Activated T-cell treated with anti-CD3 and anti-CD28 coated beads, Interleukin-2, amount 50 U/mL, for 72 hours (primary cell): ENCODE results near the gene C1QTNF5. TPM values are rescaled to one million over a fixed set of nuclear protein-coding genes. Genes with fewer than 3 reads are reported as not detected.

ENCODE experiments used
- ATAC-seq, 2 donors: fragments of 150-1000 bp; cut with Tn5 transposase; replicated peaks in 1 of 2; 2 replicates each; pipeline ENCODE4 v1.10.0; 2021; ENCODE audit warnings: moderate library complexity in 2 of 2, mild to moderate bottlenecking in 1 of 2
- DNase-seq, 2 donors: peaks; one replicate each; pipeline ENCODE4 v3.0.0; 2021 to 2022; ENCODE audit warnings: mixed read lengths in 1 of 2
- H3K27ac Mint-ChIP-seq: one replicate; pipeline ENCODE4 v1.8.0; 2022; ENCODE audit warnings: mild to moderate bottlenecking, moderate library complexity, mixed read lengths
- H3K27me3 Mint-ChIP-seq: one replicate; pipeline ENCODE4 v1.8.0; 2022; ENCODE audit warnings: low read depth, mixed read lengths
- H3K36me3 Mint-ChIP-seq, 2 donors: one replicate each; pipeline ENCODE4 v1.8.0; 2022; ENCODE audit warnings: mixed read lengths in 2 of 2, mild to moderate bottlenecking in 1 of 2; ENCODE audit not compliant: insufficient read depth in 2 of 2
- H3K4me1 Mint-ChIP-seq: one replicate; pipeline ENCODE4 v1.8.0; 2022; ENCODE audit warnings: low read depth, mixed read lengths
- H3K4me3 Mint-ChIP-seq, 2 donors: one replicate each; pipeline ENCODE4 v1.8.0; 2022; ENCODE audit warnings: mild to moderate bottlenecking in 2 of 2, mixed read lengths in 2 of 2, moderate library complexity in 2 of 2
- H3K9me3 Mint-ChIP-seq, 2 donors: one replicate each; pipeline ENCODE4 v1.8.0; 2022; ENCODE audit warnings: mixed read lengths in 2 of 2
- total RNA-seq, 2 donors: library from RNA; stranded (reverse); gene quantifications; one replicate each; pipeline ENCODE4 v1.2.3, GENCODE V29; 2022

Gene C1QTNF5
- total RNA-seq, 2 donors from 2014 or later = not detected

DNA sequence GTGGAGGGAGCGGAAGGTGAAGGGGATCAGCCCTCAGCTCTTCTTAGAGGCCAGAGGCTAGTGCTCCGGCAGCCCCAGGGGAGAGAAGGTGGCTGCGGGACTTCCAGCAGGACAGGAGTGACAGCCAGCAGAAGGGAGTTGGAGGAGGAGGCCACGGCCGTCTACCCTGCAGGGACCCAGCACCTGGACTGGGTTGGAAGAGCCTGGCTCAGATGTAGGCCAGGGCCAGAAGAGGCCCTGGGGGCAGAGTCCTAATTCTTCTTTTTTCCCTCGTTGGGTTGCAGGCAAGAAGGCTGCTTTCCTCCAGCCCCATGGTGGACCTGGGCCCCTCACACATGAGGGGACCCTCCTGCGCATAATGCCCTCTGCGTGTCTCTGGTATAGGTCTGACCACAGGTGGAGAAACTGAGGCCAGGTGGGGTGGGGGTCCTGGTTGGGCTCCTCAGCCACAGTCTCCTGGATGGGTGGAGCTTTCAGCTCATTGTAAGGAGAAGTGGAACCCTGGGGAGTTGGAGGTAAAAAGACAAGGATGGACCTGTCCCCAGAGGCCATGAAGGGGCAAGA, 21.5 kb downstream of the C1QTNF5 start:
- H3K4me3 Mint-ChIP-seq = peak overlapping the region; percentile 73 to 75

DNA sequence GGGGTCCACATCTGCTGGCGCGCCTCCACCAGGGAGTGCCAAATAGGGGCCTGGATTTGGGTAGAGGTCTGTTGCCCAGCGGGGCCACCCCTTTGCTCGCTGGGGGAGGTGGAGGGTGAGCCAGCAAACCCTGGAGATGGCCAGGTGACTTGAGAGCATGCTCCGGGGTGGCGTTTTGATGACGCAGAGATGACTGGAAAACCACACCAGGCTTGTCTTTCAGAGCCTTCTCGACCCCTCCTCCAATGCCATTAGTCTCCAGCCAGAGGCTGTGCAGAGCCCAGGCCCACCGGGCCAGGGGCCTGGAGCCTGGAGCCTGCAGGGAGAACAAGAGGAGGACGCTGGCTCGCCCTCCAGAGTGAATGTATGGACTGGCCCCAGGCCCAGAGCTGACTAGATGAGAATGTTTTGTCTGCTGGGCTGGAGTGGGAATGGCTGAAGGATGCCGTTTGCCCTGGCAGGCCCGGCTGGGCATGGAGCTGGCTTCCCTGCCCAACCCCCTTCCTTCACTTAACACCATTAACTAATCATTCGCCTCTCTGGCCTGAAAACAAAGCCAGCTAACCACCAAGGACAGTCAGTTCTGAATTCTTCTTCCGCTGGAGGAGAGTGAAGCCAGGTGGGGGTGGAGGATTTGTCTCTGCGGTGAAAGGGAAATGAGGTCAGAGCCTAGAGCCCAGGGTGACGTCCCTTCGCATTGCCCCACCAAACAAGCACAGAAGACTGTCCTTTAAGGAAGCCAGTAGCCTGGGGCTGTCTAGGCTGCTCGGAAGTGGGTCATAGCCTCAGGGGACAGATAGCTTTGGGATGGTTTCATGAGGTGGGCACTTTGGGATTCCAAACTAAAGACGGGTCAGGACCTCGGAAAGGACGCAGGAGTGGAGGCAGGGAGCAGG, 22.2 kb downstream of the C1QTNF5 start:
- Mint-ChIP-seq H3K4me3 (peak overlapping the region; percentile 62 to 69), H3K4me1 (peaks cover 29% of the 10 kb centered on the region)
- DNase-seq = peak; percentile 43 to 51

More for the DNA sequence above, 21.5 kb downstream of the C1QTNF5 start:
- H3K9me3 Mint-ChIP-seq = no peaks in the 10 kb centered on the region
- H3K27me3 Mint-ChIP-seq = peaks cover 8% of the 10 kb centered on the region
- DNase-seq (no peak), ATAC-seq (no peak)
- H3K36me3 Mint-ChIP-seq = no peaks in the 10 kb centered on the region
- H3K27ac Mint-ChIP-seq = no peak overlapping the region
- H3K4me1 Mint-ChIP-seq = peaks cover 33% of the 10 kb centered on the region

DNA sequence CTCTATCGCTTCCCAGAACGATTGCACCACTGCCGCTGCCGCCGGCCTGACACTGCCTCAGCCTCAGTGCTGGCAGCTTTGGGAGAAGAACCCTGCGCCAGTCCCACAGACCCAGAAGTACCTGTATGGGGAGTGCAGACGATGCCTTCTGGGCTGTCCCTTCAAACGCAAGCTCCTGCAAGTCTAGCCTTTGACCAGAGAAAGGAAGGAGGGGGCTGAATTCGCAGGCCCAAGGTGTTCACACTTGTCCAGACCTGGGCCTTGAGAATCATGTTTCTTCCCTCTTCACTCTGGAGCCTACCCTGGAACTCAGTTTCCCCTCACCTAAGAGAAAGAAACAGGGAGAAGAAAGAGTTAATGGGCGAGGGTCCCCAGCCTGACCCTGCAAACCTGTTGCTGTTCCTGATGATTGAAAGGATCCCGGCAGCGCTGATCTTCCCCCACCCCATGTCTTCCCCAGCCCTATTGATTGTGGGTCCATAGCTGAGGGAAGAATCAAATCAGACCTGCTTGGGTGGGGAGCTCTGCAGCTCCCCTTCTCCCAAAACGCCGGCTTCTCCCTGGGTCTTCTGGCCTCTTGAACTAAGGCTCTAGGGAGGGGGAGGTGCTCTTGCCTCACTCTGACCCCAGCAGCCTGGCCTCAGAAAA, 23.0 kb downstream of the C1QTNF5 start:
- Mint-ChIP-seq H3K4me1 (peaks cover 26% of the 10 kb centered on the region), H3K9me3 (no peaks in the 10 kb centered on the region), H3K4me3 (peak overlapping the region; percentile 31 to 32), H3K36me3 (no peaks in the 10 kb centered on the region), H3K27ac (no peak overlapping the region), H3K27me3 (peaks cover 8% of the 10 kb centered on the region)
- DNase-seq (no peak), ATAC-seq (no peak)

More for the DNA sequence above, 22.2 kb downstream of the C1QTNF5 start:
- peaks cover 8% of the 10 kb centered on the region for H3K27me3 Mint-ChIP-seq
- H3K27ac Mint-ChIP-seq = no peak overlapping the region
- ATAC-seq = peak in 1 of 2 donors; percentile 19
- H3K9me3 Mint-ChIP-seq = no peaks in the 10 kb centered on the region
- H3K36me3 Mint-ChIP-seq = no peaks in the 10 kb centered on the region

DNA sequence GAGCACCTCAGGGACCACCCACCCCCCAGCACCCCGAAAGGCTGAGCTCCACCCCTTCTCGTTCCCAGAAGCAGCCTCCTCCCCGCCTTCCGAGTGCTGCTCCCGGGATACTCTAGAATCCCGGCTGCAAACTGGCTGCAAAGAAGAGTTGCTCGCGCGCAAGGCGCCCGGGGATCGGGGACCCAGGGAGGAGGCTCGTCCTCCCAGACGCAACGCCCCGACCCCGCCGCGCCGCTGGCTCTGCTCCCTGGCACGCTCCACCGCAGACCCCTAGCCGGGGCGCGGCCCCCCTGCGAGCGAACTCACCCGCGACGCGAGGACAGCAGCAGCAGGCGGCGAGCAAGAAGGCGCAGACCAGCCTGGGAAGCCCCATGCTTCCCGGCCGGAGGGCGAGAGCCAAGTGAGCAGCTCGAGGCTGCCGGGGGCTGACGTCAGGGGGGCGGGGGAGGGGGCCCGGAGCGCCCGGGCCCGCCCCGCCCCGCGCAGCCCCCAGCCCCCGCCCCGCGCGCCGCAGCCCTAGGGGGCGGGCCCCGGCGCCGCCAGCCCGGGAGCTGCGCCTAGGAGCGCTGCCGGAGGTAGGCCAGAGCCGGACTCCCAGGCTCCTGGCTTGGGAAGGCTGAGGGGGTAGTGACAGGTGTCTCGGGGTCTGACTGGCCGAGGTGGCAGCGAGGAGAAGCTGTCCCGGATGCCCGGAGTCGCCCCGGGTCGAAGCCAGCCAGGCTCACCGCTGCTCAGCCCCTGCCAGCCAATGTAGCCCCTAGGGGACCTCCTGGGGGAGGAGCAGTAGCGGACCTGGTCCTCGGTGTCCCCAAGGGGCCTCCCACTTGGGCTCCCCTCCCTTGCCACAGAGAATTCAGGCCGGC, 23.7 kb downstream of the C1QTNF5 start, which contains the start of gene MCAM:
MCAM (minus strand) TSS at position 402 of the 863 bp plus-strand sequence; CDS start at position 373, 29 bp downstream.
- Mint-ChIP-seq H3K36me3 (no peaks in the 10 kb centered on the region), H3K9me3 (no peaks in the 10 kb centered on the region), H3K4me1 (peaks cover 20% of the 10 kb centered on the region), H3K27ac (no peak within 1 kb of the TSS), H3K4me3 (peak within 1 kb of the TSS; percentile 79 to 84), H3K27me3 (peaks cover 8% of the 10 kb centered on the region)
- ATAC-seq (no peak), DNase-seq (peak in 1 of 2 donors; percentile 28)

DNA sequence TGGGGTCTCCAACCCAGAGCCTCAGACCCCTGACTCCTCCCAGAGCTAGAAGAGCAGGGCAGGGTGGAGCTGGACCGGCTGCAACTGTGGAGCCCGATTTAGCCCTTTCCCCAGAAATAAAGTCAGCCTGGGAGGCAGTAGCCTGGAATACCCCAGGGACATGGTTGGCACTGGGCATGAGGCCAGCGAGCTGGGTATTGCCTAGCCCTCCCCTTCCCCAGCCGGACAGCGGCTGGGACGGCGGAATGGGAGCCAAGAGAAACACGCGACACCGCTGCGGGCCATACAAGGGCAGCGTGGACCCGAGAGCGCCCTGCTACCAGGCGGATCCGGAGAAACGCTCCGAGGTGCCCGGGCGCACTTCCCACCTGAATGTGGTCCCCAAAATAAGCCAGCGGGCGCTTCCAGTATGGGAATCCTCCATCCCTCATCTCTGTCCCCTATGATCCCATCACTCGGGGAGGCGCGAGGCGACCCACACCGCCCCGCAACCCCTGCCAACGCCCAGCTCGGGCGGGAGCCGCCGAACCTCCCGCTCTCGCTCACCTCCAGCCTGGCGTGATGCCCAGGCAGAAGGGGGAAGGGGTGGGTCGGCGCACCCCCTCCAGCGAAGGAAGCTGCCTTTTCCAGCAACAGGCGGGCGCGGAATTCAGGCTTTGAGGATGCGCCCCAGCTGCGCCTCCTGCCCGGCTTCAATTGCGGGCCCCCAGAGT, 24.5 kb downstream of the C1QTNF5 start:
- Mint-ChIP-seq H3K27ac (no peak overlapping the region), H3K4me1 (peaks cover 13% of the 10 kb centered on the region), H3K27me3 (peaks cover 8% of the 10 kb centered on the region), H3K4me3 (peak overlapping the region; percentile 79 to 84), H3K36me3 (peaks cover 0 to 2% of the 10 kb centered on the region in 2 donors), H3K9me3 (no peaks in the 10 kb centered on the region)
- DNase-seq = peak in 1 of 2 donors; percentile 23
- ATAC-seq = no peak

DNA sequence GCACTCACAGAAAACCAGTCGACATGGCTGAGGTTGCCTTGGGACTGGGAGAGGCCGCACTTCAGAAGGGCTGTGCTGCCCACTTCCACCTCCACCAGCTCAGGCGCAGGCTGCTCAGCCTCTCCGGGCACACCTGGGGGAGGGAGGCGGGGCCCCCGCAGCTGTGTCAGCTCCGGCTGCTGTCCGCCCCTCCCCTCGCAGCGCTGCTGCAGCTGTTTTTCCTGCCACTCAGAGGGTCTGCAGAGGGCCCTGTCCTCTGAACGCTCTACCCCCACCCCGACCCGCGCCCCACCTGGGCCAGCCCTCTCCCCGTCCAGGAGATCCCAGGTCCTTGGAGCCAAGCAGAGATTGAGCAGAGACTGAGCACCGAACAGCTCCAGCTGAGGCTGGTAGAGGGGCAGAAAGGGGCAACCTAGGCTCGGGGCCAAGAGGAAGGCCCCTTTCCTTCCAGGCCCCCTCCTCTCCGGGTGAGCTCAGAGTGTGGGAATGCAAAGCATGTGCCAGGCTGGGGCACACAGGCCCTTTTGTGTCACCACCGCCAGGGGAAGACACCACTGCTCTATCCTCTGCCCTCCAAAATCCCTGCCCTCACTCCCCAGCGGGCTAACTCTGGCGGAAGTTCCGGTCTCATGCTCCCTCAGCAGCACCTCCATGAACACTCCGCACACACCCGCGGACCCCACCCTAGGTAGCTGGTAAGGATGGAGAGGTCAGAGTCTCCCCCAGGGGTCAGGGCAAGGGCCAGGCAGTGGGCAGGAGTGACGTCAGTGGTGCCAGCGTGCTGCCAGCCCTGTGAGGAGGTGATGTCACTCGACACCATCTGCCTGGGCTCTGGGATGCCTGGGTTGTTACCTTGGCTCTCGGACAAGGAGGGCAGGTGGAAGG, 25.3 kb downstream of the C1QTNF5 start:
- Mint-ChIP-seq H3K4me3 (peak overlapping the region; percentile 79 to 84), H3K36me3 (peaks cover 0 to 2% of the 10 kb centered on the region in 2 donors), H3K4me1 (peaks cover 13% of the 10 kb centered on the region), H3K9me3 (no peaks in the 10 kb centered on the region), H3K27ac (no peak overlapping the region), H3K27me3 (peaks cover 8% of the 10 kb centered on the region)
- peak; percentile 65 to 66 for ATAC-seq
- DNase-seq = peak; percentile 58 to 62

DNA sequence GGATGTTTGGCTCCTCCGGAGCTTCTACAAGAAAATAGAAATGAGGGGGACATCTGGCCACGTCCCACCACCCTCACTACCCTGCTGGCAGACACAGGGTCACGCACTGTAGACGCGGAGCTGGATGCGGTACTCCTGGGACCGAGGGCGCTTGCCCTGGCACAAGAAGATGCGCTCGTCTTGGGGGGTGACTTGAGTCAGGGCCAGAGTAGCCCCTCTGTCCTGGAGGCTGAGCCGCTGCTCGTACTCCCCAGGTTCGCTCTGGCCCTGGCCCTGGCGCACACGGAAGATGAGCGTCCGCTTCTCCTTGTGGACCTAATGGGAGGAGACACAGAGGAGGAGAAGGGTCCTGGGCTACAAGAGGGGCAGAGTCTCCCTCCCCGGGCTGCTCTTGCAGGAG, 26.0 kb downstream of the C1QTNF5 start:
- no peak for DNase-seq
- Mint-ChIP-seq H3K27ac (no peak overlapping the region), H3K9me3 (no peaks in the 10 kb centered on the region), H3K27me3 (peaks cover 8% of the 10 kb centered on the region), H3K36me3 (peaks cover 0 to 2% of the 10 kb centered on the region in 2 donors), H3K4me1 (peaks cover 9% of the 10 kb centered on the region), H3K4me3 (peak overlapping the region; percentile 79 to 84)
- no peak for ATAC-seq

DNA sequence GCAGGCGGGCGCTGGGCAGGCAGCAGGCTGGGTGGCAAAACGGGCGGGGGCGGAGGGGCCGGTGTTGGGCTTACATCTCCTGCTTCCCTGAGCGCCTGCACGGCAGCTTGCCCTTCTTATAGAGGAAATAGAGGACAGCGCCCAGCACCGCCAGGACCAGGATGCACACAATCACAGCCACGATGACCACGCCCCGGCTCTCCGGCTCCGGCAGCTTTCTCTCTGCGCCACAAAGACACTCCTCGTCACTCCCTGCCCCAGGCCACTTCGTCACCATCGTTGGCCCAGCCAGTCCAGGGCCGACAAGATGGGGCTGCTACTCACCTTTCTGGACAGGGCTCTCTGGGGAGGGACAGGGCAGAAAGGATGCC, 30.0 kb downstream of the C1QTNF5 start:
- Mint-ChIP-seq H3K27me3 (no peaks in the 10 kb centered on the region), H3K4me3 (no peak overlapping the region), H3K36me3 (peaks cover 0 to 2% of the 10 kb centered on the region in 2 donors), H3K9me3 (no peaks in the 10 kb centered on the region), H3K27ac (no peak overlapping the region), H3K4me1 (peaks cover 16% of the 10 kb centered on the region)
- ATAC-seq (no peak), DNase-seq (no peak)

DNA sequence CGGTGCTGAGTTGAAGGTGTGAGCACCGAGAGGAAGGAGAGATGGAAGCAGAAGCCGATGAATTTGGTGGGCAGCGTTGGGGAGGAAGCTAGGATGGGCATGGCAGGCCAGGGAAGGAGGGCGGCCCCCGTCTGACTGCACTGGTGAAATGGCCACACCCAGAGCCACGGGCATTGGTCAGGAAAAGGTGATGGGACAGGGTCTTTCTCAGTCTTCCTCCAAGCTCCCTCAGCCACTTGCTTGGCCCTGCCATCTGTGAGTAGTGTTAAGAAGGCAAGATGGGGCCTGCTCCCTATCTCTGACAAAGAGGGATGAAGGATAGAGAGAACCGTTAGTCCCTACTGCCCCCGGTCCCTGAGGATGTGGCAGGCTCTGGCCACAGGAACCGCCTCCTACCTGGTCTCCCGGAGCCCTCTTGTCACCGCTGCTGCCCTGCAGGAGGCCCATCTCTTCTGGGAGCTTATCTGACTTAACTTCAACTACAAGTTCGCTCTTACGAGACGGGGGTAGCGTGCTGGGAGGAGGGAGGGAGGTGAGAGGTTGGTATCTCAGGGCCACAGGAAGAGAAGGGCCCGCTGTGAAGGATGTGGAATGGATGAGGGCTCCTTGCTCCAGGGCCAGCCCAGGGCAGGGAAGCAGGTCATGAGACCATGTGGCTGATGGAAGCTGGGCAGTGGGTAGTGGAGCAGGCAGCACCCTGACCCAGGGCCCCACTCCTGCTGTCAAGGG, 30.6 kb downstream of the C1QTNF5 start:
- no peaks in the 10 kb centered on the region for H3K27me3 Mint-ChIP-seq
- no peaks in the 10 kb centered on the region for H3K9me3 Mint-ChIP-seq
- DNase-seq (no peak), ATAC-seq (no peak)
- H3K4me1 Mint-ChIP-seq = peaks cover 21% of the 10 kb centered on the region
- no peak overlapping the region for H3K27ac Mint-ChIP-seq
- peaks cover 1 to 3% of the 10 kb centered on the region in 2 donors for H3K36me3 Mint-ChIP-seq
- H3K4me3 Mint-ChIP-seq = no peak overlapping the region

DNA sequence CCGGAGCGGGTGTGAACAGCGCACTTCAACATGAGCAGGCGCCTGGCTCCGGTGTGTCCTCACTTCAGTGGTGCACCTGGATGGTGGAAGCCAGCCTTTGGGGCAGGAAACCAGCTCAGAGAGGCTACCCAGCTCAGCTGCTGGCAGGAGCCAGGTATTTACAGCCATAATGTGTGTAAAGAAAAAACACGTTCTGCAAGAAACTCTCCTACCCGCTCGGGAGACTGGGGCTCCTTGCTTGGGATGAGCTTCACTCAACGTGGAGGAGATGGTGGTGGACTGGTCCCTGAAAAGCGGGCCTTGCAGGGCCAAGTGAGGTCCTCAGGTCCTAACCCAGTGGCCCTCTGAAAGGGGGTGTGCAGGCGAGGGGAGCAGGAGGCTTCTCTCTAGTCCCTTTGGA, 31.3 kb downstream of the C1QTNF5 start:
- H3K4me3 Mint-ChIP-seq = no peak overlapping the region
- DNase-seq (no peak), ATAC-seq (no peak)
- H3K27me3 Mint-ChIP-seq = no peaks in the 10 kb centered on the region
- H3K4me1 Mint-ChIP-seq = peaks cover 26% of the 10 kb centered on the region
- H3K9me3 Mint-ChIP-seq = no peaks in the 10 kb centered on the region
- no peak overlapping the region for H3K27ac Mint-ChIP-seq
- H3K36me3 Mint-ChIP-seq = peaks cover 2 to 4% of the 10 kb centered on the region in 2 donors

DNA sequence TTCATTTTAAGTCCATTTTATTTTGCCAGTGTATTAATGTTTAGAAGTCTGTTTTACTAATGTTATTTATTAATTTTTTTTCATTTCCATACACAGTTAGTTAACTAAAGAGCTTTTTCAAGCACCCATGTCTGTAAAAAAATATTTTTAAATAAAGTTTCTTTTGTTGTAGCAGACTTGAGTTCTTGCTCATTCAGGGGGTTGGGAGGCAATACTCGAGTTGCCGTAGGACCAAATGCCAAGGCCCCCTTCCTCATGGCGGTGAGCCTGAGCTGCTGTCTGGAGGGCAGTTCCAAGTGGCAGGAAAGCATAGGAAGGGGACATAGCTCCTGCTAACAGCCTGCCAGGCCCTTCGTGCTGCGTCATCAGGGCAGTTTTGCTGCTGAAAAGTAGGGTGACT, 32.7 kb downstream of the C1QTNF5 start:
- H3K4me3 Mint-ChIP-seq = no peak overlapping the region
- H3K27ac Mint-ChIP-seq = no peak overlapping the region
- H3K27me3 Mint-ChIP-seq = no peaks in the 10 kb centered on the region
- H3K36me3 Mint-ChIP-seq = peaks cover 2 to 12% of the 10 kb centered on the region in 2 donors
- H3K4me1 Mint-ChIP-seq = peaks cover 26% of the 10 kb centered on the region
- no peak for DNase-seq
- no peaks in the 10 kb centered on the region for H3K9me3 Mint-ChIP-seq
- ATAC-seq = no peak
